Effector memory CD4-positive, alpha-beta T cell (primary cell): ENCODE data around the gene SLC9A5.

ENCODE experiments used
- DNase-seq, 3 donors: peaks; one replicate each; pipeline ENCODE4 v3.0.0-alpha.2; 2020
- H3K27ac ChIP-seq: 2 replicates; pipeline ENCODE4 v1.7.0; 2013; ENCODE audit warnings: mild to moderate bottlenecking, low read length, moderate library complexity; ENCODE audit not compliant: insufficient read depth, poor library complexity, severe bottlenecking
- H3K27me3 ChIP-seq: replicated peaks from 2 replicates; pipeline ENCODE4 v1.7.0; 2013; ENCODE audit warnings: mild to moderate bottlenecking, low read length; ENCODE audit not compliant: insufficient read depth, control insufficient read depth, poor library complexity, severe bottlenecking
- H3K36me3 ChIP-seq: 2 replicates; pipeline ENCODE4 v1.7.0; 2013; ENCODE audit warnings: mild to moderate bottlenecking, low read length, moderate library complexity; ENCODE audit not compliant: control insufficient read depth, insufficient read depth
- H3K4me1 ChIP-seq: 2 replicates; pipeline ENCODE4 v1.7.0; 2013; ENCODE audit warnings: low read length, mild to moderate bottlenecking; ENCODE audit not compliant: control insufficient read depth, insufficient read depth, poor library complexity, severe bottlenecking
- H3K4me3 ChIP-seq: 2 replicates; pipeline ENCODE4 v1.7.0; 2013; ENCODE audit warnings: low read length, low read depth, mild to moderate bottlenecking; ENCODE audit not compliant: insufficient read depth, poor library complexity, severe bottlenecking
- H3K9me3 ChIP-seq: 2 replicates; pipeline ENCODE4 v1.7.0; 2013; ENCODE audit warnings: mild to moderate bottlenecking, low read length, moderate library complexity; ENCODE audit not compliant: control insufficient read depth

SLC9A5 gene

DNA sequence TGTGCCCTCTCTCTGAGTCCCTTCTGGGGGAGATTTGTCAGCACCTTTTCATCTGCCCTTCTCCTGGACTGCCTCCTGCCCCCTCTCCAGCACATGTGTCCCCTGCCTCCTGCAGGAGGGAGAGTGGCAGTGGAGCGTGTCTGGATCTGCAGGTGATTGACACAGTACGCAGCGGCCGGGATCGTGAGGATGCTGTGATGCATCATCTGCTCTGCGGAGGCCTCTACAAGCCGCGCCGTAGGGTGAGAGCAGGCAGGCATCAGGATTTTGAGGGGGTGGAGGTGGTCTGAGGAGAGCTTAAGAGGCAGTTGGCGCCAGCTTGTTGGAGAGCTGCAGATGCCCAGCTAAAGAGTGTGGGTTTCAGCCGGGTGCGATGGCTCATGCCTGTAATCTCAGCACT lies 10.9 kb downstream of the SLC9A5 start:
- Histone ChIP-seq H3K27me3 (no peaks in the 10 kb centered on the region), H3K9me3 (no peaks in the 10 kb centered on the region), H3K4me1 (no peaks in the 10 kb centered on the region), H3K27ac (no peak overlapping the region), H3K4me3 (no peak overlapping the region), H3K36me3 (no peaks in the 10 kb centered on the region)
- no peak for DNase-seq

DNA sequence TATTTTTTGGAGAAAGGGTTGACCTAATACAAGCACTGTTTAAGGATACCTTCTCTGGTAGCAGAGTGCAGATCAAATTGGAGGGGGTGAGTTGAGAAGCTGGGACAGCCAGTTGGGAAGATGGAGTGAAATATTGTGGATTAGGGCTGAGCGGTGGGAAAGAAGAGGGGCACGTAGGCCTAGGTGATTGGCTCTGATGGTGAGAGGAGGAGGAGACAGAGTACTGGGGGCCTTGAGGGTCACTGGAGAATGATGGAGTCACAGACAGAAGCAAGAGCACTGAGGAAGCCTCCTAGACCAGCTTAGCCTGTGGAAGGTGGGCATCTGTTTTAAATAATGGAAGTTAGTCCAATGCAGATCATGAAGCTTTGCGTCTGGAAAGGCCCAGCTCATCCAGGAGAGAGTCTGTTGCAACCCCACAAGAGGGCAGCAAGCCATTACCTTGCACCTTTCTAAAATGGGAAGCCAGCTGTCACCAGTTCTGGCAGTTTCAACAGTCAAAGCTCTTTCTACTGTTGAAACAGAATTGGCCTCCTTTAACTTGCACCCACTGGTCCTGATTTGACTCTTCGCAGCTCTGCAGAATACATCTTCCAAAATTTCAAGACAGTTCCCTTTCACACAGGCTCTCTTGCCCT lies 11.8 kb downstream of the SLC9A5 start:
- DNase-seq: no peak
- no peak overlapping the region for H3K4me3 ChIP-seq
- no peak overlapping the region for H3K27ac ChIP-seq
- no peaks in the 10 kb centered on the region for H3K4me1 ChIP-seq
- H3K36me3 ChIP-seq: no peaks in the 10 kb centered on the region
- H3K9me3 ChIP-seq: no peaks in the 10 kb centered on the region
- no peaks in the 10 kb centered on the region for H3K27me3 ChIP-seq

DNA sequence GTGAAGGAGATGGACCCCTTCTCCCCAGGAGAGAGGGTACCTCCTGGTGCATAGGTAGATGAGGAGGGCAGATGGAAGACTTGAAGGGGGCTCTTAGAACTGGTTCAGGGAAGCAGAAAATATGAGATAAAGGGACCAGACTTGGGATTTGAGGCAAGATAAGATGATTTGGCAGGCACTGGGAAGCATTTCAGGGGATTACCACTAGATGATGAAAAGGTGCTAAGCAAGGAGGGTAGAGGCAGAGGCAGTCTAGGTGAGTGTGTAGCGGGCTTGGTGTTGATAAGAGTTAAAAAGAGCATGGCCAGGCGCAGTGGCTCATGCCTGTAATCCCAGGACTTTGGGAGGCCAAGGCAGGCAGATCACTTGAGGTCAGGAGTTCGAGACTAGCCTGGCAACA lies 14.4 kb downstream of the SLC9A5 start:
- no peaks in the 10 kb centered on the region for H3K4me1 ChIP-seq
- H3K27ac ChIP-seq: no peak overlapping the region
- DNase-seq: no peak
- H3K27me3 ChIP-seq: no peaks in the 10 kb centered on the region
- no peaks in the 10 kb centered on the region for H3K9me3 ChIP-seq
- H3K4me3 ChIP-seq: no peak overlapping the region
- H3K36me3 ChIP-seq: no peaks in the 10 kb centered on the region

DNA sequence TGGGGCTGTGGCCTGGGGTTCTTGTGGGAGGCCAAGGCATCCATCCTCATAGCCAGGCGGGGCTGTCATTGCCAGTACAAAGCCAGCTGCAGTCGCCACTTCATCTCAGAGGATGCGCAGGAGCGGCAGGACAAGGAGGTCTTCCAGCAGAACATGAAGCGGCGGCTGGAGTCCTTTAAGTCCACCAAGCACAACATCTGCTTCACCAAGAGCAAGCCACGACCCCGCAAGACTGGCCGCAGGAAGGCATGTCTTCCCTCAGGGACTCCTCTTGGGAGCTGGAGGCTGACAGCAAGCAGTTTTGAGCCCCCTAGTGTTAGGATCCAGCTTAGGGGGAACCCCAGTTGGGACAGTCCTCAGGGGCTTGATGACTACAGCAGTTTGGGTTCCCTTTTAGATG lies 15.5 kb downstream of the SLC9A5 start:
- Histone ChIP-seq H3K9me3 (no peaks in the 10 kb centered on the region), H3K27ac (no peak overlapping the region), H3K36me3 (no peaks in the 10 kb centered on the region), H3K27me3 (no peaks in the 10 kb centered on the region), H3K4me3 (no peak overlapping the region), H3K4me1 (no peaks in the 10 kb centered on the region)
- DNase-seq: no peak

DNA sequence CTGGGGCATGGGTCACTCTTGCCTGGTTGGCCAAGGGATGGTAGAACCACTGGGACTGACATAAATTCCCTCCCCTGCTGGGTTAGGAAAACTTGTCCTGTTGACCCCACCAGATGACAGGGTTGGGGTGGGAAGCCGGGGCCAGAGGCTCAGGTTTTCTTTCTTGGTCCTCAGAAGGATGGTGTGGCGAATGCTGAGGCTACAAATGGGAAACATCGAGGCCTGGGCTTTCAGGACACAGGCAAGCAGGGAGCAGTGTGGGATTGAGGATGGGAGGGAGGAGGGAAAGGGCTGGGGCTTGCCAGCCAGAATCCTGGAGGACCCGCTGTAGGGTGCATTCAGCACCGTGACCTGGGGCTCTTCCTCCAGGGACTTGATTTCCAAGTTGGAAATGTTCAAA lies 16.1 kb downstream of the SLC9A5 start:
- Histone ChIP-seq H3K36me3 (no peaks in the 10 kb centered on the region), H3K4me3 (no peak overlapping the region), H3K4me1 (no peaks in the 10 kb centered on the region), H3K27ac (no peak overlapping the region), H3K9me3 (no peaks in the 10 kb centered on the region), H3K27me3 (no peaks in the 10 kb centered on the region)
- no peak for DNase-seq

DNA sequence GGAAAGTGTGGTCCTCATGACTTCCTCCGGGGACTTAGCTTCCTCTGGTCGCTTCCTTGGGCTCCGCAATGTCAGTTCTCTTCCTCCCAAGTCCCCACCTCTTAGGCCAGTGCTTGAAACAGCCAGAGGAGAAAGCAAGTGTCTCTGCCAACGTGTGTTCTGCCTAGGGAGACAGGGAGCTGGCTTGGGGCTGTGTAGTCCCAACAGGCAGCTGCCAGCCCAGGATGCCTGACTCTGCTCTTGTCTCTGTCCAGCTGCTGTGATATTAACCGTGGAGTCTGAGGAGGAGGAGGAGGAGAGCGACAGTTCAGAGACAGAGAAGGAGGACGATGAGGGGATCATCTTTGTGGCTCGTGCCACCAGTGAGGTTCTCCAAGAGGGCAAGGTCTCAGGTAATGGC lies 17.1 kb downstream of the SLC9A5 start:
- Histone ChIP-seq H3K4me3 (no peak overlapping the region), H3K27ac (no peak overlapping the region), H3K4me1 (no peaks in the 10 kb centered on the region), H3K36me3 (no peaks in the 10 kb centered on the region), H3K27me3 (no peaks in the 10 kb centered on the region), H3K9me3 (no peaks in the 10 kb centered on the region)
- DNase-seq: no peak

DNA sequence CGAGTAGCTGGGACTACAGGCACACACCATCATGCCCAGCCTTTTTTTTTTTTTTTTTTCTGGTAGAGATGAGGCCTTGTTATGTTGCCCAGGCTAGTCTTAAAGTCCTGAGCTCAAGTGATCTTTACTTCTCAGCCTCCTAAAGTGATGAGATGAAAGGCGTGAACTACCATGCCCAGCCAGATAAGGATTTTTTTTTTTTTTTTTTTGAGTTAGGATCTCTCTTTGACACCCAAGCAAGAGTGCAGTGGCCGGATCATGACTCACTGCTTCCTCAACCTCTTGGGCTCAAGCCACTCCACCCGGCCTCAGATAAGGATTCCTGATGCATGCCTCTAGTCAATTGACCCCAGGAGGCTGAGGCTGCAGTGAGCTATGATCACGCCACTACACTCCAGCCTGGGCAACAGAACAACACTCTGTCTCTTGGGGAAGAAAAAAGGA lies 19.4 kb downstream of the SLC9A5 start:
- H3K36me3 ChIP-seq: no peaks in the 10 kb centered on the region
- H3K27ac ChIP-seq: no peak overlapping the region
- H3K4me1 ChIP-seq: no peaks in the 10 kb centered on the region
- no peak overlapping the region for H3K4me3 ChIP-seq
- H3K27me3 ChIP-seq: no peaks in the 10 kb centered on the region
- H3K9me3 ChIP-seq: no peaks in the 10 kb centered on the region
- DNase-seq: no peak

DNA sequence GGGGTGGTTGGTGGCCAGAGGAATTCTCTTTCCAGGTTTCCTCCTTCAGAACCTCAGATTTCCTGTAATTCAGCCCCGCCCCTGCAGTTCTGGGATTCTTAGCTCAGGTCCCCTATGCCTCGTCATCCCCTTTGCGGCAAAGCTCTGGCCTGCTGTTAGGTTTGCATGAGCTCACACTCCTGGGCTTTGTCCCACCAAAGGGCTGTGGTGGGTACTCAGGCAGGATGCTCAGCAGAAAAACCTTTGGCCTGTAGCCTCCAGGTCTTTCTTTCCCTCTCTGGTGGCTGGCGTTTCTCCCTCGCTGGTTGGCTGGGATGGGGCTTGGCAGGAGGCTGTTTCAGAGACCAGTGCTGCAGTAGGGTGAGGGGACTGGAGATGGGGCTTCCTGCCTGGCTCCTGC lies 21.0 kb downstream of the SLC9A5 start:
- no peak overlapping the region for H3K4me3 ChIP-seq
- H3K27me3 ChIP-seq: no peaks in the 10 kb centered on the region
- no peak for DNase-seq
- H3K4me1 ChIP-seq: no peaks in the 10 kb centered on the region
- H3K9me3 ChIP-seq: no peaks in the 10 kb centered on the region
- no peaks in the 10 kb centered on the region for H3K36me3 ChIP-seq
- no peak overlapping the region for H3K27ac ChIP-seq

DNA sequence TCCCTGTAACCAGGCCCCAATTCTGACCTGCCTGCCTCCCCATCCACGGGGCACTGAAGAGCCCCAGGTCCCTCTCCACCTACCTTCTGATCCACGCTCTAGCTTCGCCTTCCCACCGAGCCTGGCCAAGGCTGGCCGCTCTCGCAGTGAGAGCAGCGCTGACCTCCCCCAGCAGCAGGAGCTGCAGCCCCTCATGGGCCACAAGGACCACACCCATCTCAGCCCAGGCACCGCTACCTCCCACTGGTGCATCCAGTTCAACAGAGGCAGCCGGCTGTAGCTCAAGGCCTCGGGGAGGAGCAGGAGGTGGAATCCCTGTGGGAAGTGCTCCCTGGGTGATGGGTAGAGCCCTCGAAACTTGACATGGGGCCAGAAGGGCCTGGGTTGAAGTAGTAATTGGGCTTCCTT lies 22.2 kb downstream of the SLC9A5 start:
- no peaks in the 10 kb centered on the region for H3K27me3 ChIP-seq
- H3K4me3 ChIP-seq: no peak overlapping the region
- no peaks in the 10 kb centered on the region for H3K36me3 ChIP-seq
- H3K27ac ChIP-seq: no peak overlapping the region
- no peak for DNase-seq
- H3K9me3 ChIP-seq: no peaks in the 10 kb centered on the region
- no peaks in the 10 kb centered on the region for H3K4me1 ChIP-seq

DNA sequence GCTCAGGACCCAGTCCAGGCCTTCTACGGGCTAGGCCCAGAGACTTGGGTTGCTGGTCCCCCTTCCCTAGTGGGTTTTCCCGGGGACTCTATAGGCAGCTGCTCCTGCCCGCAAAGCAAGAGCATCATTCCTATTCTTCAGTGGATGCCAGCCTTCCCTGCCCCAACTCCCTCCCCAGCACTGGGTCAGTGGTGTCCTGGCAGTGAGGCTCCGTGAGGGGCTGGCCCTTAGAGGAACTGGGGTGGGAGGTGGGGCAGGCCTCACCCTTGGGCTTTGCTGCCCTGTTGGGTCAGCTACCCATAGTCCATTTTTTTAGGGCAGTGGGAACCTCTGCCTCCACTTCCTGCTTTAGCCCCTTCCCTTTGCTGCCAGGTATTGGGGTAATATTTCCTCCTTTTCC lies 22.7 kb downstream of the SLC9A5 start:
- H3K27ac ChIP-seq: no peak overlapping the region
- no peaks in the 10 kb centered on the region for H3K27me3 ChIP-seq

More for the DNA sequence above, 22.7 kb downstream of the SLC9A5 start:
- H3K4me3 ChIP-seq: no peak overlapping the region
- H3K9me3 ChIP-seq: no peaks in the 10 kb centered on the region
- H3K36me3 ChIP-seq: peaks cover 2% of the 10 kb centered on the region
- no peaks in the 10 kb centered on the region for H3K4me1 ChIP-seq
- DNase-seq: no peak
